HEK293T (cell line): ENCODE measurements around the gene CACNA1G.

Experiments
- ARNT ChIP-seq: fragments of 450-650 bp; IDR thresholded peaks from 2 replicates; pipeline ENCODE4 v1.6.1; 2017; ENCODE audit warnings: mild to moderate bottlenecking
- BHLHE40 ChIP-seq: fragments of 450-650 bp; IDR thresholded peaks from 2 replicates; pipeline ENCODE4 v1.6.1; 2016; ENCODE audit warnings: mild to moderate bottlenecking, moderate library complexity, borderline replicate concordance
- CTBP1 ChIP-seq: fragments of 450-650 bp; IDR thresholded peaks from 2 replicates; pipeline ENCODE4 v1.6.1; 2016; ENCODE audit warnings: borderline replicate concordance
- ELF4 ChIP-seq: fragments of 450-650 bp; IDR thresholded peaks from 2 replicates; pipeline ENCODE4 v1.6.1; 2017; ENCODE audit warnings: antibody characterized with exemption
- FOXA1 ChIP-seq: fragments of 450-650 bp; IDR thresholded peaks from 2 replicates; pipeline ENCODE4 v1.6.1; 2016; ENCODE audit warnings: mild to moderate bottlenecking
- FOXM1 ChIP-seq: fragments of 450-650 bp; IDR thresholded peaks from 2 replicates; pipeline ENCODE4 v1.6.1; 2017; ENCODE audit warnings: mild to moderate bottlenecking, borderline replicate concordance
- L3MBTL2 ChIP-seq: fragments of 450-650 bp; conservative IDR thresholded peaks from 2 replicates; pipeline ENCODE4 v1.6.1; 2016; ENCODE audit warnings: mild to moderate bottlenecking
- NFRKB ChIP-seq: fragments of 450-650 bp; IDR thresholded peaks from 2 replicates; pipeline ENCODE4 v1.6.1; 2016; ENCODE audit warnings: mild to moderate bottlenecking, moderate library complexity
- PKNOX1 ChIP-seq: fragments of 450-650 bp; IDR thresholded peaks from 2 replicates; pipeline ENCODE4 v1.6.1; 2016
- SP1 ChIP-seq: fragments of 450-650 bp; IDR thresholded peaks from 2 replicates; pipeline ENCODE4 v1.6.1; 2017
- SUZ12 ChIP-seq: fragments of 450-650 bp; IDR thresholded peaks from 2 replicates; pipeline ENCODE4 v1.6.1; 2016; ENCODE audit warnings: mild to moderate bottlenecking
- TARDBP ChIP-seq: fragments of 450-650 bp; IDR thresholded peaks from 2 replicates; pipeline ENCODE4 v1.6.1; 2016
- ZNF384 ChIP-seq: fragments of 450-650 bp; IDR thresholded peaks from 2 replicates; pipeline ENCODE4 v1.6.1; 2016

- TF ChIP-seq PKNOX1 (no peak), BHLHE40 (no peak), SUZ12 (no peak), ZNF384 (no peak), FOXM1 (no peak), FOXA1 (no peak), TARDBP (no peak), CTBP1 (no peak), L3MBTL2 (no peak), SP1 (no peak), ARNT (no peak), NFRKB (no peak), ELF4 (no peak)
These were observed 57.8 kb downstream of the CACNA1G start for GRCh38 chr17:50618300-50618699.
